Measurements from ENCODE around the gene TNFSF8. TPM values are rescaled to one million over a fixed set of nuclear protein-coding genes. Genes with fewer than 3 reads are reported as not detected.

The TNFSF8 gene
- total and polyA plus RNA-seq, 9 of the 15 experiments (the other 6 are each of a cell fraction or from before 2014, with no cell fraction given), result 0.09 TPM; not detected in 8

- in situ Hi-C loops (cut with MboI), result no loop called here
- H3K4me2 ChIP-seq (ENCODE audit: insufficient read depth, low read length), result no peak overlapping the region
Observed at GRCh38 chr9:114958844-114959235, 28.4 kb upstream of the TNFSF8 start.

More at GRCh38 chr9:114958844-114959235, 28.4 kb upstream of the TNFSF8 start:
- FAIRE-seq (no peak), DNase-seq (ENCODE audit: extremely low read depth in 1 of 4, low spot score in 3 of 4) (no peak), ATAC-seq (no peak)
- no peaks in the 10 kb centered on the region for H3K36me3 ChIP-seq (ENCODE audit: control insufficient read depth, insufficient read depth, low read length)
- no peak overlapping the region for H3K4me3 ChIP-seq
- H3K4me1 ChIP-seq (replicated peaks in 1 of 2; ENCODE audit: control insufficient read depth in 2 of 2, insufficient read depth in 2 of 2, low read length in 2 of 2), result no peaks in the 10 kb centered on the region
- H2AFZ ChIP-seq (ENCODE audit: low read depth, low read length), result no peak overlapping the region
- no TSS peak for BruUV-seq (replicated peaks)
- ChIA-PET POLR2A (no interaction called here), CTCF (ENCODE audit: low intra/inter-chr PET ratio) (no interaction called here)
- TF ChIP-seq KLF16 (IDR thresholded peaks at IDR 0.05) (no peak), SIN3A (IDR thresholded peaks at IDR 0.05; ENCODE audit: borderline replicate concordance in 2 of 2, control insufficient read depth in 1 of 2, low read depth in 2 of 2, low read length in 2 of 2) (no peak), MED1 (CRISPR knock-in tag; IDR thresholded peaks at IDR 0.05; ENCODE audit: borderline replicate concordance) (no peak), FOXK1 (CRISPR knock-in tag; IDR thresholded peaks at IDR 0.05; ENCODE audit: borderline replicate concordance) (no peak), ZNF140 (CRISPR knock-in tag; IDR thresholded peaks at IDR 0.05) (no peak)
- TF ChIP-seq, protein P1, sequence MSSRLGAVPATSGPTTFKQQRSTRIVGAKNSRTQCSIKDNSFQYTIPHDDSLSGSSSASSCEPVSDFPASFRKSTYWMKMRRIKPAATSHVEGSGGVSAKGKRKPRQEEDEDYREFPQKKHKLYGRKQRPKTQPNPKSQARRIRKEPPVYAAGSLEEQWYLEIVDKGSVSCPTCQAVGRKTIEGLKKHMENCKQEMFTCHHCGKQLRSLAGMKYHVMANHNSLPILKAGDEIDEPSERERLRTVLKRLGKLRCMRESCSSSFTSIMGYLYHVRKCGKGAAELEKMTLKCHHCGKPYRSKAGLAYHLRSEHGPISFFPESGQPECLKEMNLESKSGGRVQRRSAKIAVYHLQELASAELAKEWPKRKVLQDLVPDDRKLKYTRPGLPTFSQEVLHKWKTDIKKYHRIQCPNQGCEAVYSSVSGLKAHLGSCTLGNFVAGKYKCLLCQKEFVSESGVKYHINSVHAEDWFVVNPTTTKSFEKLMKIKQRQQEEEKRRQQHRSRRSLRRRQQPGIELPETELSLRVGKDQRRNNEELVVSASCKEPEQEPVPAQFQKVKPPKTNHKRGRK (tag; IDR thresholded peaks at IDR 0.05), result no peak
- TF ChIP-seq, protein P2, sequence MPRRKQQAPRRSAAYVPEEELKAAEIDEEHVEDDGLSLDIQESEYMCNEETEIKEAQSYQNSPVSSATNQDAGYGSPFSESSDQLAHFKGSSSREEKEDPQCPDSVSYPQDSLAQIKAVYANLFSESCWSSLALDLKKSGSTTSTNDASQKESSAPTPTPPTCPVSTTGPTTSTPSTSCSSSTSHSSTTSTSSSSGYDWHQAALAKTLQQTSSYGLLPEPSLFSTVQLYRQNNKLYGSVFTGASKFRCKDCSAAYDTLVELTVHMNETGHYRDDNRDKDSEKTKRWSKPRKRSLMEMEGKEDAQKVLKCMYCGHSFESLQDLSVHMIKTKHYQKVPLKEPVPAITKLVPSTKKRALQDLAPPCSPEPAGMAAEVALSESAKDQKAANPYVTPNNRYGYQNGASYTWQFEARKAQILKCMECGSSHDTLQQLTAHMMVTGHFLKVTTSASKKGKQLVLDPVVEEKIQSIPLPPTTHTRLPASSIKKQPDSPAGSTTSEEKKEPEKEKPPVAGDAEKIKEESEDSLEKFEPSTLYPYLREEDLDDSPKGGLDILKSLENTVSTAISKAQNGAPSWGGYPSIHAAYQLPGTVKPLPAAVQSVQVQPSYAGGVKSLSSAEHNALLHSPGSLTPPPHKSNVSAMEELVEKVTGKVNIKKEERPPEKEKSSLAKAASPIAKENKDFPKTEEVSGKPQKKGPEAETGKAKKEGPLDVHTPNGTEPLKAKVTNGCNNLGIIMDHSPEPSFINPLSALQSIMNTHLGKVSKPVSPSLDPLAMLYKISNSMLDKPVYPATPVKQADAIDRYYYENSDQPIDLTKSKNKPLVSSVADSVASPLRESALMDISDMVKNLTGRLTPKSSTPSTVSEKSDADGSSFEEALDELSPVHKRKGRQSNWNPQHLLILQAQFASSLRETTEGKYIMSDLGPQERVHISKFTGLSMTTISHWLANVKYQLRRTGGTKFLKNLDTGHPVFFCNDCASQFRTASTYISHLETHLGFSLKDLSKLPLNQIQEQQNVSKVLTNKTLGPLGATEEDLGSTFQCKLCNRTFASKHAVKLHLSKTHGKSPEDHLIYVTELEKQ (CRISPR knock-in tag; IDR thresholded peaks at IDR 0.05), result no peak
- WGBS (ENCODE audit: insufficient coverage, low coverage, missing lambda C conversion rate), result 0% methylated on average over 2 of the region's 2 CpGs
- H3K79me2 ChIP-seq (ENCODE audit: control insufficient read depth, insufficient read depth, low read length), result no peaks in the 10 kb centered on the region
- no peaks in the 10 kb centered on the region for H3K9me1 ChIP-seq (ENCODE audit: control insufficient read depth, insufficient read depth, low read length)
- H4K20me1 ChIP-seq (replicated peaks; ENCODE audit: control insufficient read depth, insufficient read depth, low read length), result no peaks in the 10 kb centered on the region
- no peaks in the 10 kb centered on the region; a peak in 1 of 5 replicates for H3K27me3 ChIP-seq (ENCODE audit: control insufficient read depth in 2 of 2, insufficient read depth in 2 of 2, low read length in 2 of 2)
- H3K9ac ChIP-seq (ENCODE audit: insufficient read depth in 1 of 2, low read depth in 2 of 2, low read length in 2 of 2), result no peak overlapping the region
- H3K27ac ChIP-seq (ENCODE audit: extremely low read depth, low read depth, low read length), result no peak overlapping the region
- intact Hi-C loops (cut with micrococcal nuclease), result no loop called here
- no peaks in the 10 kb centered on the region for H3K9me3 ChIP-seq (replicated peaks; ENCODE audit: control insufficient read depth, insufficient read depth, low read depth, low read length)
